GM12801 (cell line): Measurements from ENCODE around the gene PTPRM.

ENCODE experiments used
- TF ChIP-seq, protein P1 (sequence below): IDR thresholded peaks from one replicate; pipeline ENCODE4 v1.5.1; 2011; ENCODE audit warnings: control low read depth; ENCODE audit not compliant: insufficient read length; ENCODE audit errors: extremely low read depth

PTPRM gene

DNA sequence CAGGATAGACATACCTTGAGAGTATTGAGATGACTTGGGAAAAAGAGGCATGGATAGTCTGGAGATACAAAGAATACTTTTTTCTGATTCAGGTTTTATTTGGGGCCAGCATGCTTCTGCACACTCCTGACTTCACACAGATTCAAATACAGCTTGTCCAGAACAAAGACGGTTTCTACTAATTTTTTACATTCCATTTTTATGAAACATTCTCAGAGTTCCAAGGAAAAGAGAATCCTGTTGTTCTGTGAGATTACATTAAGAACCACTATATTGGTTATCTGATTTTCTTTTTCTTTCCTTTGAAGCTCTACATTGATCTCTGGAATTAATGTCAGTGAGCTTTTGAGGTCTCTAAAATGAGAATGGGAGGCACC lies 41.0 kb downstream of the PTPRM start:
- TF ChIP-seq, protein P1, sequence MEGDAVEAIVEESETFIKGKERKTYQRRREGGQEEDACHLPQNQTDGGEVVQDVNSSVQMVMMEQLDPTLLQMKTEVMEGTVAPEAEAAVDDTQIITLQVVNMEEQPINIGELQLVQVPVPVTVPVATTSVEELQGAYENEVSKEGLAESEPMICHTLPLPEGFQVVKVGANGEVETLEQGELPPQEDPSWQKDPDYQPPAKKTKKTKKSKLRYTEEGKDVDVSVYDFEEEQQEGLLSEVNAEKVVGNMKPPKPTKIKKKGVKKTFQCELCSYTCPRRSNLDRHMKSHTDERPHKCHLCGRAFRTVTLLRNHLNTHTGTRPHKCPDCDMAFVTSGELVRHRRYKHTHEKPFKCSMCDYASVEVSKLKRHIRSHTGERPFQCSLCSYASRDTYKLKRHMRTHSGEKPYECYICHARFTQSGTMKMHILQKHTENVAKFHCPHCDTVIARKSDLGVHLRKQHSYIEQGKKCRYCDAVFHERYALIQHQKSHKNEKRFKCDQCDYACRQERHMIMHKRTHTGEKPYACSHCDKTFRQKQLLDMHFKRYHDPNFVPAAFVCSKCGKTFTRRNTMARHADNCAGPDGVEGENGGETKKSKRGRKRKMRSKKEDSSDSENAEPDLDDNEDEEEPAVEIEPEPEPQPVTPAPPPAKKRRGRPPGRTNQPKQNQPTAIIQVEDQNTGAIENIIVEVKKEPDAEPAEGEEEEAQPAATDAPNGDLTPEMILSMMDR: no peak

DNA sequence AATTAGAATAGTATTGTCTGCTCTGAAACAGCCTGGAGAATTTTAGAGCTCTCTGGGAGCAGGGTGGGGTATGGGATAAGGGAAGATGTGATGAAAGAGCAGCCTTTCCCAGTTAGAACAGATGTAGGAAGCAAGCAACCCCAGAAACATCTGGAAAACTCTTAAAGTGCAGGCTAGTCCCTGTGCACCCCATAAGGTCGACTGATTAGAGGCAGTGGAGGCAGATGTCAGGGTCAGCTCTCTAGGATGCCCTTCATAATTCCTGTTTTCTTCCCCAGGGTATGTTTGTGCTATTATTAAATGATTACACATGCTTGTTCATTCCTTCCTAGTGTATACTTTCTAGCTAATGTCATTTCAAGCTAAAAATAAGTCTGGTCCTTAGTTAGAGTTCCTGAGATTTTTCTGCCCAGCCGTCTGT lies 41.7 kb downstream of the PTPRM start:
- TF ChIP-seq, protein P1: no peak

DNA sequence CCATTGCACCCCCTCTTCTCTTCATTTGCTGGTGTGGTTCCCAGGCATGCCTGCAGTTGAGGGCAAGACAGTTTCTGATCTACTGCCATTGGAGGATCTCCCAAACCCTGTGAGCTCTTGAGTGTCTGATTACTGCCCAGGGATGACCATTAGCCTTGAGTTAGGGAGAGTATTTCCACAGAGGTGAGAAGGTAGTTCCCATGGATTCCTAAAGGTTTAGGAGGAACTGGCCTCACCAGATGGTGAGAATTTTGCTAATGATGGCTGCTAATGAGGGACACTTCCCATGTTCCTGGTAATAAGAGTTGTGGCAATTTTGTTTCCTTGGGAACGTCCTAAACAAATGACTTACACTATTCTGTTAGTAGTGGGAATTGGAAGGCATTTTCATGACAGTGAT lies 42.5 kb downstream of the PTPRM start:
- TF ChIP-seq, protein P1: no peak

DNA sequence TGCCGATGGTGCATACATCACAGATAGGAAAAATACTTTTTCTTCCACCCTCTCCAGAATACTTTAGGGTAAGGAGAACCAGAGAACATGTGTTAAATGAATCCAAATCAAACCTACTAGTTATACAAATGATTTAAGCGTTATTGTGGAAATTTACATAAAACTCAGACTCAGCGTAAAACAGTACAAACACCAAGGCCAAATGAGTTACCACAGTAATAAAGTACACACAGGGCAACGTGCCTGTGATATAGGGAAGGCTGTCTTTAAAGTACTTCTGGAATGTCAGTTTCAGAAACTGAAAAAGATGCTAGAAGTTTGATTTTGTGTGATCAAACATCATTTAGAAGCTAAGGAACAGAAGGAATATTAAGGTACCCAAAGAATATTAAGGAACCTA lies 46.9 kb downstream of the PTPRM start:
- TF ChIP-seq, protein P1: no peak

DNA sequence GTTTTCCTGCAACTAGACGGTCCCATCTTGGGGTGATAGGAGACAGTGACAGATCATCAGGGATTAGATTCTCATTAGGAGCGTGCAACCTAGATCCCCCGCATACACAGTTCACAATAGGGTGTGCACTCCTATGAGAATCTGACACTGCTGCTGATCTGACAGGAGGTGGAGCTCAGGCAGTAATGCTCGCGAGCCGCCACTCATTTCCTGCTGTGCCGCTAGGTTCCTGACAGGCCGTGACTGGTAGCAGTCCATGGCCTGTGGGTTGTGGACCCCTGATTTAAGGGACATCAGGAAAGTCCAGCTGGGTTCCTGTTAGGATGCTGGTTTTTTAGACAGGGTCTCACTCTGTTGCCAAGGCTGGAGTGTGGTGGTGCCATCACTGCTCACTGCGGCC lies 48.7 kb downstream of the PTPRM start:
- TF ChIP-seq, protein P1: no peak

DNA sequence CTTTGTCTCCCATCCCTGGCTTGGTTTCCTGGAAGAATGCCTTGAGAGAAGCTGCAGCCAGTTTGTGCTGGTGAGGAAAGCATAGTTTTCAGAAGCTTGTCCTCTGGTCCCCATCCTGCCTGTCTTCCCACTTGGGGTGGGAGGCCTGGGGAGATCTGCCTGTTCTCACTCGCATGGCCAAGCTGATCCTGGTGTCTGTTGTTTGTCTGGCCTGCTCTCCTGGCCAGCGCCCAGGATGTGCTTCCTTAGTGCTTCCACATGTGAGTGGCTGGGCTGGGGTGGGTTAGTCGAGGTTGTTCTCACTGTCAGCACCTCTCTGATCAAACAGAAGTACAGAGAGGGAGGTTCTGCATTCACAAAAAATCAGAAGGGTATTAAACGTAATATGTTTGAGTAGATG lies 49.5 kb downstream of the PTPRM start:
- TF ChIP-seq, protein P1: no peak

DNA sequence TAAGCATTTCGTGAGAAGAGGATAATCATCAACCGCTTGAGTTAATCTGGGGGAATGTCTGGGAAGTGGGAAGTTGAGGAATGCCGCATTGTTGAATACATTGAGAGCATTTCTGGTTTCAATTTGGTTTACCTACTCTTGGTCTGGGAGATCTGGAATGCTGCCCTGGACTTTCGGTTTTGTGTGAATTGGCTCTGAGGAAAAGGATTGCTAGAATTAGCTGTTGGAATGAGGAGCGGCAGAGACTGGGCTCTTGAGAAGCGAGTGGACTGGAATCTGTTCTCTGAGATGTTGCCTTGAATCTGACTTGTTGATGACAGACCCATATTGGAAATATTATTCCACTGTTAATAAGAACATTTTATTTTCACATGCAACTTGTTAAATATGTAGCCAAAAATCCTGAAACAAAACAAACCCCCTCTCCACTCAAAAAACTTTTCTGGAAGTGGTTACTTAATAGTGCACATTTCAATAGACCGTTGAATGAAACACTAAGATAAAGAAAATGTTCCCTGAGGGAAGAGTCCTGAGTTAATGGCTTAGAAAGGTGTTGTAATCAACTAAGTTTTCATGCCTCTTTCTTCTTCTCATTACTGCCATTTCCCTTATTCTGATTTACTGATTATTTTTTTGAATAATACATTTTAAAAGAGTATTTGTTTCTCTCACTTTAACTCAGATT lies 50.8 kb downstream of the PTPRM start:
- TF ChIP-seq, protein P1: no peak
